HL-60 (cell line): ENCODE measurements around the gene KCMF1.

Experiments
- DNase-seq, 2 experiments: peaks; one replicate each; pipeline ENCODE4 v3.0.0-alpha.2; 2010 to 2020; ENCODE audit warnings: low read depth in 1 of 2, low spot score in 1 of 2
- H3K27ac ChIP-seq: fragments of 250-450 bp; sonication (Bioruptor Pico); replicated peaks from 2 replicates; pipeline ENCODE4 v1.5.1; 2020; ENCODE audit warnings: mild to moderate bottlenecking, moderate library complexity
- H3K27me3 ChIP-seq: fragments of 250-450 bp; sonication (Bioruptor Pico); 2 replicates; pipeline ENCODE4 v1.5.1; 2021; ENCODE audit warnings: mild to moderate bottlenecking, moderate library complexity; ENCODE audit not compliant: insufficient read depth, poor library complexity, severe bottlenecking
- H3K4me3 ChIP-seq: replicated peaks from 2 replicates; pipeline ENCODE4 v1.5.1; 2011; ENCODE audit warnings: mild to moderate bottlenecking, control low read depth, low read length; ENCODE audit not compliant: insufficient read depth
- CTCF ChIP-seq: IDR thresholded peaks from one replicate; pipeline ENCODE4 v1.5.1; 2011; ENCODE audit warnings: low read length, control low read depth, inconsistent platforms; ENCODE audit not compliant: insufficient read depth
- GABPA ChIP-seq: IDR thresholded peaks from 2 replicates; pipeline ENCODE4 v1.6.1; 2012; ENCODE audit warnings: low read depth
- POLR2AphosphoS5 ChIP-seq: IDR thresholded peaks from 2 replicates; pipeline ENCODE4 v1.6.1; 2012; ENCODE audit warnings: low read depth
- REST ChIP-seq: IDR thresholded peaks from 2 replicates; pipeline ENCODE4 v1.6.1; 2012; ENCODE audit warnings: low read depth; ENCODE audit not compliant: insufficient replicate concordance
- SPI1 ChIP-seq: IDR thresholded peaks from 2 replicates; pipeline ENCODE4 v1.6.1; 2012; ENCODE audit warnings: low read depth, mild to moderate bottlenecking, borderline replicate concordance

Gene KCMF1

DNA sequence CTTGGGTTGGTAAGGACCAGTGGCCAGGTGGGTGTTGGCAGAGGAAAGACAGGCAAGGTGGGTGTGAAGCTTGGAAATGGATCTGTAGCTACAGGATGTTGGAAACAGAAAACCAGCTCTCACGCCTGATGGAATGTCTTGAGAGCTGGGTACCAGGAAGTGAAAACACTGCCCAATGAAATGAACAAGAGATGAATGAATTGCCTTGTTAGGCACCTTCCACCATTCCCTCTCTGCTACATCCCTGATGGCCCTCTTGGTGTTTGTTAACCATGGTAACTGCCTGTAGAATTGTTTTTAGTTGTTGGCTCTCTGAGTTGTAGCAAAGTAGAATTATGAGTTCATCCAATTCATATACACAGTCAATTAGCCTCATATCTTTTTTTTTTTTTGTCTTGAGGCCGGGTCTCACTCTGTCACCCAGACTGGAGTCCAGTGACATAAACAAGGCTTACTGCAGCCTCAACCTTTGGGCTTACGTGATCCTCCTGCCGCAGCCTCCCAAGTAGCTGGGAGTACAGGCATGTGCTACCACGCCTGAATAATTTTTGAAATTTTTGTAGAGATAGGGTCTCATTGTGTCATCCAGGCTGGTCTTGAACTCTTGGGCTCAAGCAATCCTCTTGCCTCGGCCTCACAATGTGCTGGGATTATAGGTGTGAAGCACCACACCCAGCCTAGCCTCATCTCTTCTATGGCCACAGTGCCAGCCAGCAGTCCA, 9.5 kb downstream of the KCMF1 start:
- Histone ChIP-seq H3K4me3 (no peak overlapping the region), H3K27me3 (no peaks in the 10 kb centered on the region), H3K27ac (no peak overlapping the region)
- DNase-seq = no peak
- TF ChIP-seq CTCF (no peak), POLR2AphosphoS5 (no peak), SPI1 (no peak), GABPA (no peak)

GRCh38 chr2:84986018-84986417, 15.1 kb downstream of the KCMF1 start:
- no peak overlapping the region for H3K27ac ChIP-seq
- no peaks in the 10 kb centered on the region for H3K27me3 ChIP-seq
- no peak for DNase-seq
- TF ChIP-seq CTCF (no peak), POLR2AphosphoS5 (no peak), GABPA (no peak), SPI1 (no peak), REST (no peak)
- no peak overlapping the region for H3K4me3 ChIP-seq

DNA sequence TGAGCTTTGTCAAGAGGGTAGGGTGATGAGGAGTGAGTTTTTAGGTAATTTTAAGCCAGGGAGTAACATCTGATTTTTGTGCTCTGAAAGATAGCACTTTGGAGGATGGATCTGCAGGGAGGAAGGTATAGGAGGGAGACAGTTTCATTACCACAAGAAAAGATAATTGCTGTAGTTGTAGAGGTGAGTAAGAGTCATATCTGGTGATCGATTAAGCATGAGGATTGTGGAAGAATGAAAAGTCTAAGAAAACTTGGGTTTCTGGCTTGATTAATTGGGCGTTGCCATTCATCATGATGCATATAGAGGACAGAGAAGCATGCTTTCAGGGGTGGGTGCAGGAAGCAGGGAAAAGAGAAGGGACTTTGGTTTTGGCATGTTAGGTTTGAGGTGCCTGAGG, 18.5 kb downstream of the KCMF1 start:
- Histone ChIP-seq H3K27me3 (no peaks in the 10 kb centered on the region), H3K27ac (no peak overlapping the region), H3K4me3 (no peak overlapping the region)
- TF ChIP-seq CTCF = no peak
- TF ChIP-seq SPI1 = no peak
- TF ChIP-seq REST = no peak
- no peak for TF ChIP-seq GABPA
- TF ChIP-seq POLR2AphosphoS5 = no peak
- DNase-seq = no peak

- no peak for DNase-seq
- TF ChIP-seq CTCF (no peak), GABPA (no peak), POLR2AphosphoS5 (no peak), REST (no peak), SPI1 (no peak)
- H3K4me3 ChIP-seq = no peak overlapping the region
- no peaks in the 10 kb centered on the region for H3K27me3 ChIP-seq
- H3K27ac ChIP-seq = no peak overlapping the region
Observed at GRCh38 chr2:84989927-84990326, 19.0 kb downstream of the KCMF1 start.
